ENCODE data around the gene GPLD1. TPM values are rescaled to one million over a fixed set of nuclear protein-coding genes. Genes with fewer than 3 reads are reported as not detected.

Gene GPLD1
- total RNA-seq, 1 donor from 2014 or later: 15.7 TPM

DNA sequence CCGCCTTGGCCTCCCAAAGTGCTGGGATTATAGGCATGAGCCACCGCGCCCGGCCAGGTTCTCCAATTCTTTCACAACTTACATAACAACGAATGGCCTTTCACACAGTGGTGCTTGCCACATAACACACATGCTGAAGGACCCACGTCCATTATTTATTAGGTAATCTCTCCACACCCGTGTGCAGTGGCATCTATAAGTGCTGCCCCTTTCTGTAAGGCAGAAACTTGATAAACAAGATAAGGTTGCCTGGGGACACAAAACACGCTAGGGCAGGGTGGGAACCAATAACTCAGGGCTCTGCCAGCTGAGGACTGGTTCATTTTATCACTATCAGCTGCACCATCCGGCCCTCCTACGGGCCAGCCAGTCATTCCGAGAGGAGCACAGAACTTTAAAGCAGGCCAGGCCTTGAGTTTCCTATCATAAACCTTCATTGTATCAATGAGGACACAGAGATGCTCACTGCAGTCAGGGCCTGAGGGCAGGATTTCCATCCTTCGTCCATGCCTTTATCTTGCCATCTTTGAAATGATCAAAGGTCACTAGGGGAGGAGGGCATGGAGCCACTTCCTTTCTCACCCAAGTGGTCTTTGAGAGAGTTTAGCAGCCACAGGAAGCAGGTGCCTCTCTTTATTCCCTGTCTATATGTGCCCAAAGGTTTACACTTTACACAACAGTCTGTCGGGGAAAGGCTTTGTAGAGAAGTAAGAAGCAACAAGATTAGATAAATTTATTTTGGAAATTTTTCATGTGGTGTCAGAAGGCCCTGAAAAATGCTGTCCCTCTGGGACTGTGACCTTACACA is 37.6 kb downstream of the GPLD1 start:
- Histone ChIP-seq H3K9me3 (no peaks in the 10 kb centered on the region), H3K4me1 (no peaks in the 10 kb centered on the region), H3K27me3 (no peaks in the 10 kb centered on the region), H3K4me3 (no peak overlapping the region), H3K36me3 (no peaks in the 10 kb centered on the region), H3K27ac (no peak overlapping the region)
- DNase-seq (ENCODE audit: extremely low spot score in 2 of 2): no peak
- TF ChIP-seq POLR2AphosphoS5 (IDR thresholded peaks at IDR 0.05; ENCODE audit: insufficient read depth in 1 of 2, low read depth in 1 of 2): no peak
- intact Hi-C loops (cut with DNase I): no loop called here

DNA sequence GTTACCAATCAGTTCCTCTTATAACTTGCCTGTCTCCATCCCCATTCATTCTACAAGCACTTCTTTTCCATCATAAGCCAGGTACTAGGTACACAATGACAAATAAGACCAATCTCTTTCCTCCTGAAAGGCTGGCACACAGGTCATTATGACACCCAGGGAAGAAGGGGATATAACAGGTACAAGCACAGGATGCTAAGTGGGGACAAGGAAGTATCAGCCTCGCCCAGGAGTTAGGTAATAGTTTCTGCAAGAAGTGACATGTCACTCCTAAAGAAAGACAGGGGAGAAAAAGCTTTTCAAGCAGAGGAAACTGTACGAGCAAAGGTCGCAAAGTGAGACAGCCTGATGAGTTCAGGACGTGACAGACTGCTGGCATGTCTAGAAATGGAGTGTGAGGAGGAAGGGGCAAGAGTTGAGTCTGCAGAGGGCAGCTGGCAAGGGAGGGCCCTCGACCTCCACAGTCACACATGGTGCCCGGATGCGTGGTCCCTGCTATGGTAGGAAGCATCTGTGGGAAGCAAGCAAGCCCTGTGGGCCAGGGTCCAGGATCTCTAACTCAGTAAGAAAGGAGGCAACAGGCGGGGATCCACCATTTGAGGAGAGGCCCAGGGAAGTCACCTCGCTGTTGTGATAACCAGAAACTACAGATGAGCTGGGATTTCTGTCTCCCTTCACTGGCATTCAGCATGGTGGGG is 40.4 kb downstream of the GPLD1 start:
- H3K27me3 ChIP-seq: no peaks in the 10 kb centered on the region
- H3K27ac ChIP-seq: no peak overlapping the region
- intact Hi-C loops (cut with DNase I): no loop called here
- TF ChIP-seq POLR2AphosphoS5 (IDR thresholded peaks at IDR 0.05; ENCODE audit: insufficient read depth in 1 of 2, low read depth in 1 of 2): peak in 1 of 2 donors; percentile 59
- no peak for TF ChIP-seq CTCF (IDR thresholded peaks at IDR 0.05)
- H3K4me1 ChIP-seq: no peaks in the 10 kb centered on the region
- no peaks in the 10 kb centered on the region for H3K9me3 ChIP-seq
- no peak overlapping the region for H3K4me3 ChIP-seq
- no peak for DNase-seq (ENCODE audit: extremely low spot score in 2 of 2)
- no peaks in the 10 kb centered on the region for H3K36me3 ChIP-seq

DNA sequence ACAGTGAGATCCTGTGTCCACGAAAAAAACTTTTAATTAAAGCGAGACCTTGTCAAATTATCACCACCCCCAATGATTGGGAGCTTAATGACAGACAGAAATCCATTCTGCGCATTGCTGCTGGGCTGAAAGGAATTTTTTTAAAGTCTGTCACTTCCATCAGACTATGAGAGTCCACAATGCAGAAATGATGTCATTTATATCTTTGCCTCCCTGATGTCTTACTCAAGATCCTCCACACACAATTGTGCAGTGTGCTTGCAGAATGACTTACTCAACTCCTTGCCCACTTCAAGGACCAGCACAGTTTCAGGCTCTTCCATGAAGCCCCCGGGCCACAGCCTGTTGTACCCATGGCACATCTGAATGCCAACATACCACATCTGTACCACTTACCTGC is 41.0 kb downstream of the GPLD1 start:
- Histone ChIP-seq H3K4me1 (no peaks in the 10 kb centered on the region), H3K27ac (no peak overlapping the region), H3K4me3 (no peak overlapping the region), H3K27me3 (no peaks in the 10 kb centered on the region), H3K36me3 (no peaks in the 10 kb centered on the region), H3K9me3 (no peaks in the 10 kb centered on the region)
- no peak for DNase-seq (ENCODE audit: extremely low spot score in 2 of 2)
- TF ChIP-seq CTCF (IDR thresholded peaks at IDR 0.05): no peak
- no peak for TF ChIP-seq POLR2A (IDR thresholded peaks at IDR 0.05)
- no peak for TF ChIP-seq POLR2AphosphoS5 (IDR thresholded peaks at IDR 0.05; ENCODE audit: insufficient read depth in 1 of 2, low read depth in 1 of 2)
- intact Hi-C loops (cut with DNase I): no loop called here

- DNase-seq (ENCODE audit: extremely low spot score in 2 of 2): no peak
- TF ChIP-seq POLR2A (IDR thresholded peaks at IDR 0.05) (no peak), CTCF (IDR thresholded peaks at IDR 0.05) (no peak), POLR2AphosphoS5 (IDR thresholded peaks at IDR 0.05; ENCODE audit: insufficient read depth in 1 of 2, low read depth in 1 of 2) (no peak)
- Histone ChIP-seq H3K9me3 (no peaks in the 10 kb centered on the region), H3K27ac (no peak overlapping the region), H3K4me1 (no peaks in the 10 kb centered on the region), H3K36me3 (no peaks in the 10 kb centered on the region), H3K27me3 (no peaks in the 10 kb centered on the region), H3K4me3 (no peak overlapping the region)
- intact Hi-C loops (cut with DNase I): no loop called here
These were observed 42.7 kb downstream of the GPLD1 start for GRCh38 chr6:24446670-24447069.

DNA sequence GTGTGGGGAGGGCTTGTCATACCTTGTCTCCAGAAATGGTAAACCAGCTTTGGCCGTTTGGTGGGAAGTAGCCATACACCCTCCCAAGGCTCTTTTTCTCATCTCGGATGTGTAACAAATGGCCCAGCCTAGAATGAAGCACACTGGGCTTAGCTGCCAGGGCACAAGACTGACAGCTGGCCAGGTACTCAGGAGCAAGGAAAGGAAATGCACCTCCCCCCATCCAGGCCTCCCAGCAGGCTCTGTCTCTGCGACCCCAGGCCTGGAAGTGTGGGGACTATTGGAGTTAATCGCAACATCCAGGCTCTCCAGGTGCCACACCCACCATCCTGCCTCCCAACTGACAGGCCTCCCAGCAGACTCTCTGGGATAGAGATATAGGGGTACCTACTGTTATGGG is 43.7 kb downstream of the GPLD1 start:
- Histone ChIP-seq H3K9me3 (no peaks in the 10 kb centered on the region), H3K27me3 (no peaks in the 10 kb centered on the region), H3K27ac (no peak overlapping the region), H3K36me3 (no peaks in the 10 kb centered on the region), H3K4me3 (no peak overlapping the region), H3K4me1 (no peaks in the 10 kb centered on the region)
- TF ChIP-seq POLR2AphosphoS5 (IDR thresholded peaks at IDR 0.05; ENCODE audit: insufficient read depth in 1 of 2, low read depth in 1 of 2): no peak
- no peak for DNase-seq (ENCODE audit: extremely low spot score in 2 of 2)
- intact Hi-C loops (cut with DNase I): no loop called here

DNA sequence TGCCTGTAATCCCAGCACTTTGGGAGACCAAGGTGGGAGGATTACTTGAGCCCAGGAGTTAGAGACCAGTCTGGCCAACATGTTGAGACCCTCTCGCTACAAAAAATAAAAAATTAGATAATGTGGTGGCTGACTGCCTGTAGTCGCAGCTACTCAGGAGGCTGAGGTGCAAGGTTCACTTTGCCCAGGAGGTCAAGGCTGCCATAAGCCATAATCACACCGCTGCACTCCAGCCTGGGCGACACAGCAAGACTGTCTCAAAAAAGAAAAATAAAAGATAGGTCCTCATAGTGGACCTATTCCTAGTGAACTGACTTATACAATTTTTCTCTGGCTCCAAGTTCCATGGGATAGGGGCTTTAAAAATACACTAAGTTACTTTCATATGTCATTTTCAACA is 44.8 kb downstream of the GPLD1 start:
- Histone ChIP-seq H3K36me3 (no peaks in the 10 kb centered on the region), H3K27ac (no peak overlapping the region), H3K4me1 (no peaks in the 10 kb centered on the region), H3K9me3 (no peaks in the 10 kb centered on the region), H3K27me3 (no peaks in the 10 kb centered on the region), H3K4me3 (no peak overlapping the region)
- intact Hi-C loops (cut with DNase I): no loop called here
- TF ChIP-seq POLR2AphosphoS5 (IDR thresholded peaks at IDR 0.05; ENCODE audit: insufficient read depth in 1 of 2, low read depth in 1 of 2): no peak
- no peak for TF ChIP-seq CTCF (IDR thresholded peaks at IDR 0.05)
- TF ChIP-seq POLR2A (IDR thresholded peaks at IDR 0.05): no peak
- no peak for DNase-seq (ENCODE audit: extremely low spot score in 2 of 2)

Data from vagina (tissue), 2 donors.